Esophagus muscularis mucosa (tissue), 4 donors: ENCODE measurements around the gene ZNF644. TPM values are rescaled to one million over a fixed set of nuclear protein-coding genes. Genes with fewer than 3 reads are reported as not detected.
A peak's percentile ranks its signal among the peaks of the same experiment; 100 is the strongest.
"Not testable (repeated sequence)": the region's sequence is repeated elsewhere in the genome, so short reads cannot be mapped to it uniquely, and the experiment has no call there.

Source experiments
- DNase-seq: peaks from one replicate; pipeline ENCODE4 v3.0.0-alpha.2; 2017; ENCODE audit errors: extremely low spot score
- H3K27ac ChIP-seq, 4 donors: fragments of 200-600 bp; sonication (generic); replicated peaks in 1 of 4; 1 replicate in 3 of 4; 2 replicates in 1 of 4; pipeline ENCODE4 v1.5.1; 2016 to 2019; ENCODE audit warnings: mild to moderate bottlenecking in 1 of 4
- H3K27me3 ChIP-seq, 4 donors: fragments of 200-600 bp; sonication (generic); one replicate each; pipeline versions ENCODE4 v1.5.1 to v1.6.0; 2016 to 2019
- H3K36me3 ChIP-seq, 4 donors: fragments of 200-600 bp; sonication (generic); one replicate each; pipeline ENCODE4 v1.5.1; 2016 to 2019
- H3K4me1 ChIP-seq, 4 donors: fragments of 200-600 bp; sonication (generic); one replicate each; pipeline ENCODE4 v1.5.1; 2016 to 2019
- H3K4me3 ChIP-seq, 4 donors: fragments of 200-600 bp; sonication (generic); 1 replicate in 2 of 4; 2 replicates in 2 of 4; pipeline ENCODE4 v1.5.1; 2016 to 2019; ENCODE audit warnings: mild to moderate bottlenecking in 4 of 4, moderate library complexity in 1 of 4
- H3K9me3 ChIP-seq, 4 donors: fragments of 200-600 bp; sonication (generic); 1 replicate in 3 of 4; 2 replicates in 1 of 4; pipeline ENCODE4 v1.5.1; 2016 to 2019
- CTCF ChIP-seq, 3 experiments: fragments of 200-600 bp in 2 of 3; fragments of 450-650 bp in 1 of 3; sonication (generic) in 2 of 3; IDR thresholded peaks; one replicate each; pipeline ENCODE4 v1.5.1; 2017 to 2019; ENCODE audit warnings: antibody characterized with exemption in 3 of 3, mild to moderate bottlenecking in 2 of 3, moderate library complexity in 1 of 3
- EP300 ChIP-seq: sonication (generic); formaldehyde crosslinking; IDR thresholded peaks from one replicate; pipeline ENCODE4 v1.6.1; 2017; ENCODE audit warnings: antibody characterized with exemption
- POLR2A ChIP-seq: fragments of 450-650 bp; IDR thresholded peaks from one replicate; pipeline ENCODE4 v1.6.1; 2017; ENCODE audit warnings: antibody characterized with exemption, moderate library complexity, mild to moderate bottlenecking, low read depth
- POLR2AphosphoS5 ChIP-seq, 2 donors: sonication (generic); formaldehyde crosslinking; IDR thresholded peaks; one replicate each; pipeline ENCODE4 v1.6.1; 2017; ENCODE audit warnings: antibody characterized with exemption in 2 of 2
- WGBS: methylation state at CpG from one replicate; pipeline ENCODE4 v1.1.5; 2018; 5-methylcytosine and 5-hydroxymethylcytosine counted together
- intact Hi-C: fragments of 100-400 bp; cut with DNase I; formaldehyde crosslinking; loops from one replicate; pipeline ENCODE4 v1.15.1; 2023
- total RNA-seq, 4 donors: library from RNA; depleted of rRNA; stranded (reverse); fragments of >200 nt; gene quantifications; one replicate each; pipeline versions ENCODE4 v1.1.0 to v1.2.1, GENCODE V29; 2016

The ZNF644 gene
- total RNA-seq, result 10 to 100 TPM; 44.8 to 64.8 (median 45.2) TPM

- Histone ChIP-seq H3K36me3 (no peaks in the 10 kb centered on the region), H3K4me3 (peak within 1 kb of the TSS; percentile 73 to 94 (median 89)), H3K9me3 (no peaks in the 10 kb centered on the region), H3K27me3 (no peaks in the 10 kb centered on the region), H3K27ac (peak within 1 kb of the TSS; percentile 97 to 100 (median 99)), H3K4me1 (peaks cover 26 to 51% (median 46%) of the 10 kb centered on the region in 4 donors)
- peak; percentile 96 for DNase-seq
- intact Hi-C loops, result no loop called here
- 0% methylated on average over 7 of the region's 70 CpGs for WGBS
- TF ChIP-seq CTCF (IDR thresholded peaks at IDR 0.05), result no peak
- TF ChIP-seq POLR2AphosphoS5 (IDR thresholded peaks at IDR 0.05), result peak; percentile 92 to 94
- peak; percentile 34 for TF ChIP-seq POLR2A
- TF ChIP-seq EP300, result no peak
These were observed at the start of gene ZNF644 for GRCh38 chr1:91021686-91022517. TSS of gene ZNF644 (minus strand) at chr1:91022035. CDS start at chr1:90982353, 39,682 bp downstream.

- WGBS, result 13% methylated on average over 3 of the region's 3 CpGs
- Histone ChIP-seq H3K9me3 (no peaks in the 10 kb centered on the region), H3K27me3 (no peaks in the 10 kb centered on the region), H3K4me3 (peak overlapping the region; percentile 20 to 40 (median 30)), H3K4me1 (peaks cover 0 to 11% (median 6%) of the 10 kb centered on the region in 4 donors), H3K36me3 (no peaks in the 10 kb centered on the region), H3K27ac (no peak overlapping the region)
- peak; percentile 7 for DNase-seq
- intact Hi-C loops, result no loop called here
- no peak for TF ChIP-seq POLR2AphosphoS5 (IDR thresholded peaks at IDR 0.05)
- TF ChIP-seq CTCF (IDR thresholded peaks at IDR 0.05), result no peak
- TF ChIP-seq EP300, result no peak
- no peak for TF ChIP-seq POLR2A
These were observed 48.5 kb upstream of the ZNF644 start for GRCh38 chr1:91070298-91070697.

- H3K27me3 ChIP-seq, result no peaks in the 10 kb centered on the region
- no peak overlapping the region for H3K27ac ChIP-seq
- 27% methylated on average over 1 of the region's 1 CpG for WGBS
- no peaks in the 10 kb centered on the region for H3K9me3 ChIP-seq
- TF ChIP-seq POLR2A (no peak), CTCF (IDR thresholded peaks at IDR 0.05) (no peak), EP300 (no peak), POLR2AphosphoS5 (IDR thresholded peaks at IDR 0.05) (no peak)
- H3K4me1 ChIP-seq, result peaks cover 0 to 11% (median 6%) of the 10 kb centered on the region in 4 donors
- intact Hi-C loops, result no loop called here
- peak; percentile 68 for DNase-seq
- no peaks in the 10 kb centered on the region for H3K36me3 ChIP-seq
- H3K4me3 ChIP-seq, result no peak overlapping the region
These were observed 44.7 kb upstream of the ZNF644 start for GRCh38 chr1:91066538-91066937.

- WGBS, result 75% methylated on average over 4 of the region's 4 CpGs
- DNase-seq, result peak; percentile 37
- no peak overlapping the region for H3K4me3 ChIP-seq
- peaks cover 0 to 3% (median 3%) of the 10 kb centered on the region in 4 donors for H3K4me1 ChIP-seq
- H3K9me3 ChIP-seq, result no peaks in the 10 kb centered on the region
- H3K27me3 ChIP-seq, result no peaks in the 10 kb centered on the region
- intact Hi-C loops, result no loop called here
- H3K27ac ChIP-seq, result no peak overlapping the region
- no peaks in the 10 kb centered on the region for H3K36me3 ChIP-seq
- TF ChIP-seq CTCF (IDR thresholded peaks at IDR 0.05) (no peak), POLR2AphosphoS5 (IDR thresholded peaks at IDR 0.05) (no peak), POLR2A (no peak)
These were observed 43.5 kb upstream of the ZNF644 start for GRCh38 chr1:91065337-91065736.

GRCh38 chr1:91063403-91063802, 41.6 kb upstream of the ZNF644 start:
- H3K27me3 ChIP-seq, H3K36me3 ChIP-seq, intact Hi-C loops, H3K9me3 ChIP-seq, H3K4me3 ChIP-seq, H3K4me1 ChIP-seq, H3K27ac ChIP-seq: not testable (repeated sequence)
- DNase-seq, result peak; percentile 14
- WGBS, result 80% methylated on average over 5 of the region's 5 CpGs
